T-cell (primary cell): Measurements from ENCODE around the gene SRRM4. TPM values are rescaled to one million over a fixed set of nuclear protein-coding genes. Genes with fewer than 3 reads are reported as not detected.

ENCODE experiments used
- ATAC-seq, 4 experiments: fragments of 200-7000 bp in 3 of 4; fragments of 150-1000 bp in 1 of 4; cut with Tn5 transposase; replicated peaks in 1 of 4; 1 replicate in 3 of 4; 2 replicates in 1 of 4; pipeline ENCODE4 v1.10.0; 2021; ENCODE audit warnings: moderate library complexity in 3 of 4, mild to moderate bottlenecking in 2 of 4, moderate number of reproducible peaks in 1 of 4
- CTCF ChIA-PET, 2 donors: fragments of 300-600 bp; sonication (Branson Sonifier 250); formaldehyde crosslinking; loops; one replicate each; lab custom pipeline; 2022; ENCODE audit warnings: antibody characterized with exemption in 2 of 2; lab: Charles Lee
- POLR2A ChIA-PET, 2 donors: fragments of 300-600 bp; sonication (Branson Sonifier 250); formaldehyde crosslinking; loops; one replicate each; lab custom pipeline; 2022; ENCODE audit warnings: antibody characterized with exemption in 2 of 2; lab: Charles Lee
- DNase-seq, 35 experiments: peaks; one replicate each; pipeline versions ENCODE4 v3.0.0 to v3.0.0-alpha.2; 2013 to 2023
- H3K27ac ChIP-seq: one replicate; pipeline ENCODE4 v1.5.1; 2013; ENCODE audit warnings: low read length
- H3K27me3 ChIP-seq, 2 experiments: replicated peaks in 1 of 2; 1 replicate in 1 of 2; 2 replicates in 1 of 2; pipeline versions ENCODE4 v1.6.1 to v1.7.0; 2013; ENCODE audit warnings: low read length in 1 of 2, mixed read lengths in 1 of 2; ENCODE audit not compliant: control insufficient read depth in 2 of 2, insufficient read depth in 2 of 2; ENCODE audit errors: extremely low read depth in 1 of 2
- H3K36me3 ChIP-seq, 2 donors: 1 replicate in 1 of 2; 2 replicates in 1 of 2; pipeline versions ENCODE4 v1.6.1 to v1.7.0; 2013; ENCODE audit warnings: low read length in 1 of 2; ENCODE audit not compliant: control insufficient read depth in 2 of 2, insufficient read depth in 1 of 2; ENCODE audit errors: extremely low read depth in 1 of 2
- H3K4me1 ChIP-seq, 2 experiments: 1 replicate in 1 of 2; 2 replicates in 1 of 2; pipeline versions ENCODE4 v1.6.1 to v1.7.0; 2013; ENCODE audit warnings: low read length in 2 of 2, mixed read lengths in 1 of 2; ENCODE audit not compliant: insufficient read depth in 2 of 2, control insufficient read depth in 1 of 2; ENCODE audit errors: extremely low read depth in 1 of 2
- H3K4me3 ChIP-seq, 2 donors: 1 replicate in 1 of 2; 2 replicates in 1 of 2; pipeline versions ENCODE4 v1.5.1 to v1.7.0; 2013; ENCODE audit warnings: mild to moderate bottlenecking in 2 of 2, low read length in 1 of 2, moderate library complexity in 1 of 2; ENCODE audit not compliant: control insufficient read depth in 1 of 2; ENCODE audit errors: extremely low read depth in 1 of 2
- H3K9me3 ChIP-seq: 2 replicates; pipeline ENCODE4 v1.7.0; 2013
- H3K27ac Mint-ChIP-seq, 2 donors: one replicate each; pipeline ENCODE4 v1.8.0; 2020 to 2021; ENCODE audit warnings: mild to moderate bottlenecking in 2 of 2, mixed read lengths in 2 of 2
- H3K27me3 Mint-ChIP-seq, 2 donors: one replicate each; pipeline ENCODE4 v1.8.0; 2021 to 2022; ENCODE audit warnings: mixed read lengths in 2 of 2
- H3K36me3 Mint-ChIP-seq: one replicate; pipeline ENCODE4 v1.8.0; 2021; ENCODE audit warnings: mixed read lengths
- H3K4me1 Mint-ChIP-seq, 3 donors: one replicate each; pipeline ENCODE4 v1.8.0; 2020 to 2022; ENCODE audit warnings: mixed read lengths in 3 of 3, mild to moderate bottlenecking in 1 of 3
- H3K4me3 Mint-ChIP-seq, 3 donors: one replicate each; pipeline ENCODE4 v1.8.0; 2020 to 2022; ENCODE audit warnings: mild to moderate bottlenecking in 3 of 3, mixed read lengths in 3 of 3, moderate library complexity in 3 of 3
- H3K9me3 Mint-ChIP-seq, 3 donors: one replicate each; pipeline ENCODE4 v1.8.0; 2020 to 2022; ENCODE audit warnings: mixed read lengths in 3 of 3
- WGBS: methylation state at CpG from one replicate; pipeline ENCODE4 v1.1.5; 2013; ENCODE audit warnings: missing lambda C conversion rate; ENCODE audit not compliant: insufficient coverage; 5-methylcytosine and 5-hydroxymethylcytosine counted together
- total RNA-seq, 35 experiments: library from RNA in 6 of 35; stranded (reverse) in 6 of 35; fragments of 120-200 nt in 1 of 35; gene quantifications; one replicate each; pipeline versions ENCODE4 v1.2.1 to v1.2.4 and lab custom pipeline; 2013 to 2026

Gene SRRM4
- total RNA-seq, 5 donors from 2014 or later (not counting 1 experiment from before 2014, with no cell fraction given), result not detected

- Mint-ChIP-seq H3K27me3 (no peaks in the 10 kb centered on the region), H3K4me3 (no peak overlapping the region), H3K4me1 (no peaks in the 10 kb centered on the region), H3K9me3 (peaks cover 0 to 20% (median 4%) of the 10 kb centered on the region in 3 donors), H3K36me3 (no peaks in the 10 kb centered on the region), H3K27ac (no peak overlapping the region)
- Histone ChIP-seq H3K27ac (no peak overlapping the region), H3K9me3 (no peaks in the 10 kb centered on the region), H3K36me3 (no peaks in the 10 kb centered on the region), H3K4me3 (no peak overlapping the region), H3K27me3 (peaks cover 0 to 8% of the 10 kb centered on the region in 2 experiments), H3K4me1 (no peaks in the 10 kb centered on the region)
- 77% methylated on average over 3 of the region's 3 CpGs for WGBS
- ChIA-PET CTCF (no interaction called here), POLR2A (no interaction called here)
- DNase-seq (no peak), ATAC-seq (no peak)
Observed at GRCh38 chr12:119129827-119130434, 148.6 kb downstream of the SRRM4 start.

- no peak overlapping the region for H3K4me3 Mint-ChIP-seq
- no peaks in the 10 kb centered on the region for H3K27me3 Mint-ChIP-seq
- H3K4me1 Mint-ChIP-seq, result no peaks in the 10 kb centered on the region
- H3K9me3 Mint-ChIP-seq, result peaks cover 0 to 22% (median 6%) of the 10 kb centered on the region in 3 donors
- 97% methylated on average over 8 of the region's 10 CpGs for WGBS
- ChIA-PET CTCF (no interaction called here), POLR2A (no interaction called here)
- DNase-seq (no peak), ATAC-seq (no peak)
- H3K27ac Mint-ChIP-seq, result no peak overlapping the region
- H3K27ac ChIP-seq, result no peak overlapping the region
- H3K36me3 ChIP-seq, result no peaks in the 10 kb centered on the region
- no peak overlapping the region for H3K4me3 ChIP-seq
- no peaks in the 10 kb centered on the region for H3K36me3 Mint-ChIP-seq
- H3K9me3 ChIP-seq, result no peaks in the 10 kb centered on the region
- H3K27me3 ChIP-seq, result peaks cover 0 to 4% of the 10 kb centered on the region in 2 experiments
- no peaks in the 10 kb centered on the region for H3K4me1 ChIP-seq
Observed at GRCh38 chr12:119130523-119130922, 149.2 kb downstream of the SRRM4 start.

- no peak for DNase-seq
- Mint-ChIP-seq H3K4me1 (no peaks in the 10 kb centered on the region), H3K4me3 (no peak overlapping the region), H3K36me3 (no peaks in the 10 kb centered on the region), H3K9me3 (peaks cover 0 to 20% (median 8%) of the 10 kb centered on the region in 3 donors), H3K27ac (no peak overlapping the region), H3K27me3 (no peaks in the 10 kb centered on the region)
- ChIA-PET POLR2A (no interaction called here), CTCF (no interaction called here)
- Histone ChIP-seq H3K9me3 (no peaks in the 10 kb centered on the region), H3K27ac (no peak overlapping the region), H3K4me1 (no peaks in the 10 kb centered on the region), H3K36me3 (no peaks in the 10 kb centered on the region), H3K27me3 (no peaks in the 10 kb centered on the region), H3K4me3 (no peak overlapping the region)
- 71% methylated on average over 1 of the region's 3 CpGs for WGBS
- no peak for ATAC-seq
Observed at GRCh38 chr12:119134284-119135072, 153.1 kb downstream of the SRRM4 start.

- Histone ChIP-seq H3K27me3 (no peaks in the 10 kb centered on the region), H3K4me3 (no peak overlapping the region), H3K36me3 (no peaks in the 10 kb centered on the region), H3K4me1 (no peaks in the 10 kb centered on the region), H3K9me3 (no peaks in the 10 kb centered on the region), H3K27ac (no peak overlapping the region)
- peaks cover 4 to 16% (median 6%) of the 10 kb centered on the region in 3 donors for H3K9me3 Mint-ChIP-seq
- H3K4me3 Mint-ChIP-seq, result no peak overlapping the region
- ATAC-seq (no peak), DNase-seq (no peak)
- POLR2A ChIA-PET, result no interaction called here
- H3K36me3 Mint-ChIP-seq, result no peaks in the 10 kb centered on the region
- no peaks in the 10 kb centered on the region for H3K4me1 Mint-ChIP-seq
- H3K27me3 Mint-ChIP-seq, result peaks cover 0 to 4% of the 10 kb centered on the region in 2 donors
- no CpG with 5 or more reads among the region's 4 CpGs for whole genome bisulfite sequencing
- CTCF ChIA-PET, result no interaction called here
- no peak overlapping the region for H3K27ac Mint-ChIP-seq
Observed at GRCh38 chr12:119136811-119137410, 155.6 kb downstream of the SRRM4 start.

GRCh38 chr12:119139448-119139847 is 158.1 kb downstream of the SRRM4 start:
- H3K27ac ChIP-seq, result no peak overlapping the region
- H3K4me1 ChIP-seq, result no peaks in the 10 kb centered on the region
- H3K9me3 Mint-ChIP-seq, result peaks cover 4 to 12% (median 4%) of the 10 kb centered on the region in 3 donors
- H3K4me1 Mint-ChIP-seq, result no peaks in the 10 kb centered on the region
- POLR2A ChIA-PET, result no interaction called here
- 65% methylated on average over 2 of the region's 2 CpGs for WGBS
- H3K36me3 ChIP-seq, result no peaks in the 10 kb centered on the region
- H3K9me3 ChIP-seq, result no peaks in the 10 kb centered on the region
- H3K36me3 Mint-ChIP-seq, result no peaks in the 10 kb centered on the region
- no peak overlapping the region for H3K4me3 Mint-ChIP-seq
- peaks cover 4 to 17% of the 10 kb centered on the region in 2 donors for H3K27me3 Mint-ChIP-seq
- peaks cover 0 to 4% of the 10 kb centered on the region in 2 experiments for H3K27me3 ChIP-seq
- no peak overlapping the region for H3K27ac Mint-ChIP-seq
- ATAC-seq (no peak), DNase-seq (no peak)
- no peak overlapping the region for H3K4me3 ChIP-seq
- CTCF ChIA-PET, result no interaction called here

GRCh38 chr12:119145367-119145766 is 164.0 kb downstream of the SRRM4 start:
- DNase-seq, result no peak
- Mint-ChIP-seq H3K27me3 (peaks cover 16 to 31% of the 10 kb centered on the region in 2 donors), H3K27ac (no peak overlapping the region), H3K9me3 (peaks cover 0 to 5% (median 4%) of the 10 kb centered on the region in 3 donors), H3K36me3 (no peaks in the 10 kb centered on the region), H3K4me3 (no peak overlapping the region), H3K4me1 (no peaks in the 10 kb centered on the region)
- Histone ChIP-seq H3K27me3 (peaks cover 0 to 9% of the 10 kb centered on the region in 2 experiments), H3K4me1 (no peaks in the 10 kb centered on the region), H3K27ac (no peak overlapping the region), H3K4me3 (no peak overlapping the region), H3K9me3 (no peaks in the 10 kb centered on the region), H3K36me3 (no peaks in the 10 kb centered on the region)
- WGBS, result 44% methylated on average over 6 of the region's 13 CpGs
- ATAC-seq, result no peak
- CTCF ChIA-PET, result interaction anchor here in 1 of 2 donors (0.7 kb wide), 1 partner anchor 135 kb away, joined by 3 read pairs; no protein-coding TSS in a partner anchor
- POLR2A ChIA-PET, result no interaction called here
